Dendritic cell treated with granulocyte-macrophage colony-stimulating factor and Interleukin-4, amounts not matched to agents 40 ng/mL and 50 ng/mL, for 4 days (primary cell): Measurements from ENCODE around the gene B3GNT8.
A peak's percentile ranks its signal among the peaks of the same experiment; 100 is the strongest.

Experiments
- H3K27ac Mint-ChIP-seq: one replicate; pipeline ENCODE4 v1.8.0; 2022; ENCODE audit warnings: mild to moderate bottlenecking, mixed read lengths
- H3K27me3 Mint-ChIP-seq: one replicate; pipeline ENCODE4 v1.8.0; 2022; ENCODE audit warnings: mild to moderate bottlenecking, mixed read lengths
- H3K36me3 Mint-ChIP-seq: one replicate; pipeline ENCODE4 v1.8.0; 2022; ENCODE audit warnings: low read depth, mixed read lengths
- H3K4me1 Mint-ChIP-seq: one replicate; pipeline ENCODE4 v1.8.0; 2022; ENCODE audit warnings: low read depth, mixed read lengths
- H3K4me3 Mint-ChIP-seq: one replicate; pipeline ENCODE4 v1.8.0; 2022; ENCODE audit warnings: mild to moderate bottlenecking, moderate library complexity, mixed read lengths
- H3K9me3 Mint-ChIP-seq: one replicate; pipeline ENCODE4 v1.8.0; 2022; ENCODE audit warnings: mixed read lengths
- intact Hi-C: fragments of 100-400 bp; cut with micrococcal nuclease; formaldehyde crosslinking; loops from one replicate; pipeline ENCODE4 v1.15.0; 2022

Gene B3GNT8

DNA sequence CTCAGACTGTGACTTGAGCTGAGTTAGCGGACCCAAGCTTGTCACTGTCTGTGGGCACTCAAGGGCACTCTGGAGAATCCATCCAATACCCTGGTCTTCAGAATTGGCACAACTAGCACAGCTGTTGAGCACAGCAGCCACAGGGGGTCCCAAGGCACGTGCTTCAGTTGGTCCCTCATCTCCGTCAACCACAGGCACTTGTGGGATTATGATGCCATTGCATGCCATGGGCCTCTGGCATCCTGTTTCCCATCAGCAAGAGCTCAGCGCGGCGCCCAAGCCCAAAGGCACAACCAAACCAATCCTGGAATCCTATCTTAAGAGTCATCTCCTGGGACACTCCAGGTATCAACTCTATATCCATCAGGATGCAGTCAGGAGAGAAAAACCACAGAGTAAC, 3.7 kb upstream of the B3GNT8 start:
- no peaks in the 10 kb centered on the region for H3K27me3 Mint-ChIP-seq
- no peaks in the 10 kb centered on the region for H3K9me3 Mint-ChIP-seq
- H3K4me1 Mint-ChIP-seq: peaks cover 56% of the 10 kb centered on the region
- intact Hi-C loops: loop anchor here (5.0 to 10.0 kb wide), 2 partner anchors 34 to 106 kb away; partner anchors contain the start of genes BCKDHA and EXOSC5
- H3K27ac Mint-ChIP-seq: peak overlapping the region; percentile 54
- H3K4me3 Mint-ChIP-seq: no peak overlapping the region
- H3K36me3 Mint-ChIP-seq: peaks cover 78% of the 10 kb centered on the region

DNA sequence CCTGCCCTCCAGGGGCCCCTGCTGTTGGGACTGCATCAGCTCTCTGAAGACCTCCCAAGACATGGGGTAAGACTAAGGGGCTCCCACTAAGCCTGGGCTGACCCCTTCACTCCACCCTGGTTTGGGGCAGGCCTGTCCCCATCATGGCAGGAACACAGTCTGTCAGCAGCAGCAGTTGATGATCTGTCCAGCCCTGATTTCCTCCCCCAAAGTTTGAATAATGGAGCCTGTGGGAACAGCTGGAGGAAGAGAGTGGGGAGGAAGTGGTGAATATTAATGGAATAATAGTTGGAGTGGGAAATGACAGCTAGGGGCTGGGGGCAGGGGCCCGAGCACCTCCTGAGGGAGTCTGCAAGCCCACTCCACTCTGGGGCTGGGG, 1.3 kb upstream of the B3GNT8 start:
- peak overlapping the region; percentile 92 for H3K27ac Mint-ChIP-seq
- H3K4me1 Mint-ChIP-seq: peaks cover 63% of the 10 kb centered on the region
- H3K36me3 Mint-ChIP-seq: peaks cover 89% of the 10 kb centered on the region
- H3K9me3 Mint-ChIP-seq: no peaks in the 10 kb centered on the region
- intact Hi-C loops: loop anchor here (10.0 kb wide), 1 partner anchor 74 kb away; the partner anchor contains the start of gene TGFB1
- H3K4me3 Mint-ChIP-seq: peak overlapping the region; percentile 11
- no peaks in the 10 kb centered on the region for H3K27me3 Mint-ChIP-seq

- intact Hi-C loops: loop anchor here (10.0 kb wide), 1 partner anchor 73 kb away; the partner anchor contains the start of gene TGFB1
These were observed 690 bp upstream of the B3GNT8 start for GRCh38 chr19:41427647-41428480.

GRCh38 chr19:41426116-41426841, 895 bp downstream of the B3GNT8 start:
- Mint-ChIP-seq H3K4me1 (peaks cover 79% of the 10 kb centered on the region), H3K9me3 (no peaks in the 10 kb centered on the region), H3K27ac (peak overlapping the region; percentile 92), H3K36me3 (peaks cover 89% of the 10 kb centered on the region), H3K27me3 (no peaks in the 10 kb centered on the region), H3K4me3 (peak overlapping the region; percentile 83)
- intact Hi-C loops: loop anchor here (10.0 kb wide), 1 partner anchor 71 kb away; the partner anchor contains the start of gene TGFB1

More at GRCh38 chr19:41427647-41428480, 690 bp upstream of the B3GNT8 start:
- no peaks in the 10 kb centered on the region for H3K9me3 Mint-ChIP-seq
- peak overlapping the region; percentile 83 for H3K4me3 Mint-ChIP-seq
- H3K4me1 Mint-ChIP-seq: peaks cover 68% of the 10 kb centered on the region
- H3K27me3 Mint-ChIP-seq: no peaks in the 10 kb centered on the region
- H3K36me3 Mint-ChIP-seq: peaks cover 89% of the 10 kb centered on the region
- peak overlapping the region; percentile 92 for H3K27ac Mint-ChIP-seq

DNA sequence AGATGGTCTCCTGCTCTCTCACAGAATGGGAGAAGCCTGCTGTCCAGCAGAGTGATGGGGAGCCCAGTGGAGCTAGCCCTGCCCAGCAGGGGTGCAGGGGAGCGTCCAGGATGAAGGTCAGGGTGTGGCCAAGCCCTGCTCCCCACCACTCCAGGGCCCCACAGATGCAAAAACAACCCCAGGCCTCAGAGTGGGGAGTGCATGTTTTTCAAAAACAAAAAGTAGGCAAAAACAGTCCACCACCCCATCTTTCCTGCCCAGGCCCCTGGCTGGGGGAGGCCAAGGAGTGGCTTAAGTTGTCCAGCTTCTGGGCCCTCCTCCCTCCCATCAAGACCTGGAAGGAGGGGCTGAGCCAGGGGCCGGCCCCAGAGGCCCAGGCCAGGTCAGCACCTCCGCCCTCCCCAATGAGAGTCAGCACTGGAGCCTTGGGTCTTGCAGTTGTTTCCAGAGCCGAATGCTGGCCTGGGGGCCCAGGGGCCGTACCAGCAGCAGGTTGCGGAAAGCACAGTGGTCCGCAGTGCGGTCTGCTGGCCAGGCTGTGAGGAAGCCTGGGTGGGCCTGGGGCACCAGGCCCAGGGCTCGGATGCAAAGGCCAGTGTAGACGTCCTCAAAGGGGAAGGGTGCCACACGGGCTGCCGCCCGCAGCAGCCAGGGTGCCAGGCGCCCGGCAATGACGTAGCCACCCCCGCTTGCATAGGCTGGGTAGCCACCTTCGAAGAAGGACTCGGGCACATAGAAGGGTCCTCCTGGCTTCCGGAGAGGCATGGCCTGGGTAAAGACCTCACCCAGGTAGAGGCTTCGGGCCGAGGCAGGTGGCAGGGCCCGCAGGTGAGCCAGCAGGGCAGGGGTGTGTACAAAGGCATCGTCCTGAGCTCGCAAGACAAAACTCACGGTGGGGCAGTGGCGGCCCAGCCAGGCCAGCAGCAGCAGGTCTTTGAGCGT, 1.7 kb downstream of the B3GNT8 start:
- H3K9me3 Mint-ChIP-seq: no peaks in the 10 kb centered on the region
- H3K27ac Mint-ChIP-seq: no peak overlapping the region
- intact Hi-C loops: loop anchor here (10.0 kb wide), 1 partner anchor 71 kb away; the partner anchor contains the start of gene TGFB1
- H3K27me3 Mint-ChIP-seq: no peaks in the 10 kb centered on the region
- peaks cover 86% of the 10 kb centered on the region for H3K36me3 Mint-ChIP-seq
- peaks cover 81% of the 10 kb centered on the region for H3K4me1 Mint-ChIP-seq
- peak overlapping the region; percentile 83 for H3K4me3 Mint-ChIP-seq

GRCh38 chr19:41424335-41425173, 2.6 kb downstream of the B3GNT8 start:
- Mint-ChIP-seq H3K9me3 (no peaks in the 10 kb centered on the region), H3K4me3 (no peak overlapping the region), H3K36me3 (peaks cover 84% of the 10 kb centered on the region), H3K27me3 (no peaks in the 10 kb centered on the region), H3K27ac (no peak overlapping the region), H3K4me1 (peaks cover 89% of the 10 kb centered on the region)
- intact Hi-C loops: loop anchor here (10.0 kb wide), 1 partner anchor 70 kb away; the partner anchor contains the start of gene TGFB1

DNA sequence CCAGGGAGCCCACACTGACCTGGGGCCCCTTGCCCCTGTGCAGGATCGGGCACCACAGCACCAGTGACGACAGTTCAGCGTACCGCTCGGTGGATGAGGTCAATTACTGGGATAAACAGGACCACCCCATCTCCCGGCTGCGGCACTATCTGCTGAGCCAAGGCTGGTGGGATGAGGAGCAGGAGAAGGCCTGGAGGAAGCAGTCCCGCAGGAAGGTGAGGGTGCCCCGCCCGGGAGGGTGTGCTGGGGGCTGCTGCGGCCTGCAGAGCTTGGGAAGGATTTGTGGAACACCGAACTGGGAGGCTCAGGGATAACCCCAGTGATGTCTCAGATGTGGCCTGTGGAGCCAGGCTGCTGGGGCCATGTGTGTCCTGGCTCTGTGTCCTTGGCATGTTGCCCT, 4.2 kb downstream of the B3GNT8 start:
- H3K4me1 Mint-ChIP-seq: peaks cover 91% of the 10 kb centered on the region
- H3K4me3 Mint-ChIP-seq: no peak overlapping the region
- H3K27me3 Mint-ChIP-seq: no peaks in the 10 kb centered on the region
- intact Hi-C loops: loop anchor here (10.0 kb wide), 1 partner anchor 68 kb away; the partner anchor contains the start of gene TGFB1
- no peaks in the 10 kb centered on the region for H3K9me3 Mint-ChIP-seq
- H3K27ac Mint-ChIP-seq: peak overlapping the region; percentile 87
- H3K36me3 Mint-ChIP-seq: peaks cover 88% of the 10 kb centered on the region

DNA sequence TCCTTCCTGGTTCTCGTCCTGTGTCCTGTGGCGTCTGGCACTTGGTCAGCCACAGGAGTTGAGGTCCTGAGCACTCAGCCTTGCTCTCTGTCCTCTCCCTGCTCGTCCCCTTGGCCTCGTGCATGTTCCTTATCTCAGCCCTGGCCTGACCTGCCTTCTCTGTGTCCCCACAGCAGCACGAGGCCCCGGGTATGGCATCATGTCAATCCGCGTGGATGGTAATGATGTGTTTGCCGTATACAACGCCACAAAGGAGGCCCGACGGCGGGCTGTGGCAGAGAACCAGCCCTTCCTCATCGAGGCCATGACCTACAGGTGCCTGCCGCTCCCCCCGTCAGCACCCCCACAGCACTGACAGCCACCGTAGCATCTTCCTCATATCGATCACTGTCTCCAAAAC, 4.7 kb downstream of the B3GNT8 start:
- no peaks in the 10 kb centered on the region for H3K27me3 Mint-ChIP-seq
- H3K4me1 Mint-ChIP-seq: peaks cover 86% of the 10 kb centered on the region
- intact Hi-C loops: loop anchor here (10.0 kb wide), 1 partner anchor 68 kb away; the partner anchor contains the start of gene TGFB1
- H3K4me3 Mint-ChIP-seq: peak overlapping the region; percentile 10
- H3K9me3 Mint-ChIP-seq: no peaks in the 10 kb centered on the region
- peaks cover 93% of the 10 kb centered on the region for H3K36me3 Mint-ChIP-seq
- peak overlapping the region; percentile 87 for H3K27ac Mint-ChIP-seq

- intact Hi-C loops: loop anchor here (10.0 kb wide), 1 partner anchor 67 kb away; the partner anchor contains the start of gene TGFB1
- Mint-ChIP-seq H3K4me1 (peaks cover 86% of the 10 kb centered on the region), H3K4me3 (no peak overlapping the region), H3K36me3 (peaks cover 95% of the 10 kb centered on the region), H3K27me3 (no peaks in the 10 kb centered on the region), H3K27ac (peak overlapping the region; percentile 87), H3K9me3 (no peaks in the 10 kb centered on the region)
These were observed 5.2 kb downstream of the B3GNT8 start for GRCh38 chr19:41421973-41422372.

DNA sequence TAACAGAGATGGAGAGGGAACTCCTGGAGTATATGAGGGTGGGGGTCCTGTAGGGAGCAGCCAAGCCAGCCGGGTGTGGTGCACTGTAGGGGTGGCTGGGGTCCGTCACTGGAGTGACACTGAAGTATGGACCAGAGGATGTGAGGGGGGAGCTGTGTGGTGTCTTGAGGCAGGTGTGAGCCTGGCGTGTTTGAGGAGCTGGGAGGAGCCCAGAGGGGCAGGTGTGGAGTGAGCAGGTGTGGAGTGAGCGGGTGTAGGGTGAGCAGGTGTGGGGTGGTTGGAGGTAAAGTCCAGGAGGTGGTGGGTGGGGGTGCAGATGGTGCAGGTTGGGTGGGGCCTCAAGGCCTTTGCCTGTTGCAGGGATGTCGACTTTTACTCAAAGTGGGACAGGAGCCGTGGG, 5.9 kb downstream of the B3GNT8 start:
- intact Hi-C loops: loop anchor here (10.0 kb wide), 1 partner anchor 67 kb away; the partner anchor contains the start of gene TGFB1
- no peaks in the 10 kb centered on the region for H3K27me3 Mint-ChIP-seq
- no peaks in the 10 kb centered on the region for H3K9me3 Mint-ChIP-seq
- H3K4me1 Mint-ChIP-seq: peaks cover 80% of the 10 kb centered on the region
- peak overlapping the region; percentile 25 for H3K4me3 Mint-ChIP-seq
- H3K36me3 Mint-ChIP-seq: peaks cover 95% of the 10 kb centered on the region
- H3K27ac Mint-ChIP-seq: peak overlapping the region; percentile 87

DNA sequence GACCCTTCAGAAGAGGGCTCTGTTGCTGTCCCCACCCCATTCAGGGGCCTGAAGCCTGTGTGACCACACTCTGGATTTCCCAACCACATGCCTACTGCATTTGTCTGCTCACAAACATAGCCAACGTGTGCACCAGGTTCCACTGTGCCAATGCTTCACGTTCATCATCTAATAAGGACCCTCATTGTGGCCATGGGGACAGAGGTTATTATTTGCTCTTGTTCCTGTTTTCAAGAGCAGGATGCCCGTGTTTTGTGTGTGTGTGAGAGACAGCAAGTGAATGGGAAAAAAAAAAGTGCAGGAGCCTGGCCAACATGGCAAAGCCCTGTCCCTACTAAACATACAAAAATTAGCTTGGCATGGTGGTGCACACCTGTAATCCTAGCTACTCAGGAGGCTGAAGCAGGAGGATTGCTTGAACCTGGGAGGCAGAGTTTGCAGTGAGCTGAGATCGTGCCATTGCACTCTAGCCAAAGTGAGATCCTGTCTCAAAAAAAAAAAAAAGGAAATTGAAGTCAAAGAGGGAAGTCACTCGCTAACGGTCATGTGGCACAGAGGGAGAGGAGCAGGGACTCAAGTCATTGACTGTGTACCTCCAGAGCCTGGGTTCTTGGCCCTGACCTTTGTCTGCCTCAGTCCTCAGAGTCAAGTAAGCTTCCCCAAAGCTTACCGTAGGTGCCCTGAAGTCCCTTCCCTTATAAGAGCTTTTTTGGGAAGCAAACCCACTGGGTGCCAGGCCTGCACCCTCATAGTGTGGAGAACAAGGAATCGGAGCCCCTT, 6.9 kb downstream of the B3GNT8 start:
- peaks cover 70% of the 10 kb centered on the region for H3K4me1 Mint-ChIP-seq
- peak overlapping the region; percentile 87 for H3K27ac Mint-ChIP-seq
- H3K36me3 Mint-ChIP-seq: peaks cover 95% of the 10 kb centered on the region
- H3K27me3 Mint-ChIP-seq: no peaks in the 10 kb centered on the region
- H3K4me3 Mint-ChIP-seq: peak overlapping the region; percentile 17
- H3K9me3 Mint-ChIP-seq: no peaks in the 10 kb centered on the region
- intact Hi-C loops: loop anchor here (10.0 kb wide), 1 partner anchor 65 kb away; the partner anchor contains the start of gene TGFB1
